ENCODE measurements around the gene CLDN12. TPM values are rescaled to one million over a fixed set of nuclear protein-coding genes. Genes with fewer than 3 reads are reported as not detected.

CLDN12 gene
- total and polyA plus RNA-seq, 11 donors = 20.7 to 45.2 (median 31.4) TPM

Other genes starting within 250 kb of the CLDN12 start
- gene STEAP1, start 249.0 kb upstream of the CLDN12 start, total RNA-seq = 1 to 10 TPM in 4 of 9 donors, under 1 TPM in 5; 0.49 to 8.3 (median 0.92) TPM
- under 1 TPM; 0.34 to 0.82 TPM for gene STEAP1, start 249.0 kb upstream of the CLDN12 start, polyA plus RNA-seq
- 10 to 100 TPM in 3 of 9 donors, 1 to 10 TPM in 6; 6.2 to 16.7 (median 9.1) TPM for gene STEAP2, start 191.7 kb upstream of the CLDN12 start, total RNA-seq
- 1 to 10 TPM; 1.4 to 4.1 TPM for gene STEAP2, start 191.7 kb upstream of the CLDN12 start, polyA plus RNA-seq
- gene CFAP69, start 158.3 kb upstream of the CLDN12 start, total RNA-seq = 1 to 10 TPM; 1.3 to 4.5 (median 2.7) TPM
- 1 to 10 TPM; 1.0 to 1.3 TPM for gene CFAP69, start 158.3 kb upstream of the CLDN12 start, polyA plus RNA-seq
- not detected for gene FAM237B, start 82.2 kb upstream of the CLDN12 start, total RNA-seq
- not detected for gene FAM237B, start 82.2 kb upstream of the CLDN12 start, polyA plus RNA-seq
- gene GTPBP10, start 56.7 kb upstream of the CLDN12 start, total RNA-seq = 10 to 100 TPM in 8 of 9 donors, 1 to 10 TPM in 1; 8.2 to 28.4 (median 20.0) TPM
- 10 to 100 TPM; 15.5 to 16.8 TPM for gene GTPBP10, start 56.7 kb upstream of the CLDN12 start, polyA plus RNA-seq
- gene PTTG1IP2, start 66.2 kb downstream of the CLDN12 start, total RNA-seq = not detected
- not detected for gene PTTG1IP2, start 66.2 kb downstream of the CLDN12 start, polyA plus RNA-seq
- 10 to 100 TPM; 12.2 to 37.7 (median 26.3) TPM for gene CDK14, start 192.9 kb downstream of the CLDN12 start, total RNA-seq
- gene CDK14, start 192.9 kb downstream of the CLDN12 start, polyA plus RNA-seq = 10 to 100 TPM in 1 of 2 donors, 1 to 10 TPM in 1; 2.9 to 13.9 TPM

All from heart left ventricle (tissue), 11 donors.